ENCODE data around the gene SRRM5.

GRCh38 chr19:43633520-43633919 lies 21.6 kb downstream of the SRRM5 start:
- TF ChIP-seq RXRA (IDR thresholded peaks at IDR 0.05; ENCODE audit: borderline replicate concordance, low read depth): no peak
- no peak for TF ChIP-seq TAF1 (IDR thresholded peaks at IDR 0.05; ENCODE audit: borderline replicate concordance, low read depth, low read length)
- TF ChIP-seq, protein P1, sequence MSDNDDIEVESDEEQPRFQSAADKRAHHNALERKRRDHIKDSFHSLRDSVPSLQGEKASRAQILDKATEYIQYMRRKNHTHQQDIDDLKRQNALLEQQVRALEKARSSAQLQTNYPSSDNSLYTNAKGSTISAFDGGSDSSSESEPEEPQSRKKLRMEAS (IDR thresholded peaks at IDR 0.05; ENCODE audit: low read depth): no peak
- TF ChIP-seq, protein P2, sequence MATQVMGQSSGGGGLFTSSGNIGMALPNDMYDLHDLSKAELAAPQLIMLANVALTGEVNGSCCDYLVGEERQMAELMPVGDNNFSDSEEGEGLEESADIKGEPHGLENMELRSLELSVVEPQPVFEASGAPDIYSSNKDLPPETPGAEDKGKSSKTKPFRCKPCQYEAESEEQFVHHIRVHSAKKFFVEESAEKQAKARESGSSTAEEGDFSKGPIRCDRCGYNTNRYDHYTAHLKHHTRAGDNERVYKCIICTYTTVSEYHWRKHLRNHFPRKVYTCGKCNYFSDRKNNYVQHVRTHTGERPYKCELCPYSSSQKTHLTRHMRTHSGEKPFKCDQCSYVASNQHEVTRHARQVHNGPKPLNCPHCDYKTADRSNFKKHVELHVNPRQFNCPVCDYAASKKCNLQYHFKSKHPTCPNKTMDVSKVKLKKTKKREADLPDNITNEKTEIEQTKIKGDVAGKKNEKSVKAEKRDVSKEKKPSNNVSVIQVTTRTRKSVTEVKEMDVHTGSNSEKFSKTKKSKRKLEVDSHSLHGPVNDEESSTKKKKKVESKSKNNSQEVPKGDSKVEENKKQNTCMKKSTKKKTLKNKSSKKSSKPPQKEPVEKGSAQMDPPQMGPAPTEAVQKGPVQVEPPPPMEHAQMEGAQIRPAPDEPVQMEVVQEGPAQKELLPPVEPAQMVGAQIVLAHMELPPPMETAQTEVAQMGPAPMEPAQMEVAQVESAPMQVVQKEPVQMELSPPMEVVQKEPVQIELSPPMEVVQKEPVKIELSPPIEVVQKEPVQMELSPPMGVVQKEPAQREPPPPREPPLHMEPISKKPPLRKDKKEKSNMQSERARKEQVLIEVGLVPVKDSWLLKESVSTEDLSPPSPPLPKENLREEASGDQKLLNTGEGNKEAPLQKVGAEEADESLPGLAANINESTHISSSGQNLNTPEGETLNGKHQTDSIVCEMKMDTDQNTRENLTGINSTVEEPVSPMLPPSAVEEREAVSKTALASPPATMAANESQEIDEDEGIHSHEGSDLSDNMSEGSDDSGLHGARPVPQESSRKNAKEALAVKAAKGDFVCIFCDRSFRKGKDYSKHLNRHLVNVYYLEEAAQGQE (IDR thresholded peaks at IDR 0.05; ENCODE audit: low read depth, low read length): no peak
- TF ChIP-seq, protein P3, sequence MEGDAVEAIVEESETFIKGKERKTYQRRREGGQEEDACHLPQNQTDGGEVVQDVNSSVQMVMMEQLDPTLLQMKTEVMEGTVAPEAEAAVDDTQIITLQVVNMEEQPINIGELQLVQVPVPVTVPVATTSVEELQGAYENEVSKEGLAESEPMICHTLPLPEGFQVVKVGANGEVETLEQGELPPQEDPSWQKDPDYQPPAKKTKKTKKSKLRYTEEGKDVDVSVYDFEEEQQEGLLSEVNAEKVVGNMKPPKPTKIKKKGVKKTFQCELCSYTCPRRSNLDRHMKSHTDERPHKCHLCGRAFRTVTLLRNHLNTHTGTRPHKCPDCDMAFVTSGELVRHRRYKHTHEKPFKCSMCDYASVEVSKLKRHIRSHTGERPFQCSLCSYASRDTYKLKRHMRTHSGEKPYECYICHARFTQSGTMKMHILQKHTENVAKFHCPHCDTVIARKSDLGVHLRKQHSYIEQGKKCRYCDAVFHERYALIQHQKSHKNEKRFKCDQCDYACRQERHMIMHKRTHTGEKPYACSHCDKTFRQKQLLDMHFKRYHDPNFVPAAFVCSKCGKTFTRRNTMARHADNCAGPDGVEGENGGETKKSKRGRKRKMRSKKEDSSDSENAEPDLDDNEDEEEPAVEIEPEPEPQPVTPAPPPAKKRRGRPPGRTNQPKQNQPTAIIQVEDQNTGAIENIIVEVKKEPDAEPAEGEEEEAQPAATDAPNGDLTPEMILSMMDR (IDR thresholded peaks at IDR 0.05): no peak
- TF ChIP-seq YY1 (IDR thresholded peaks at IDR 0.05; ENCODE audit: low read depth): no peak
- TF ChIP-seq POLR2AphosphoS5 (IDR thresholded peaks at IDR 0.05; ENCODE audit: low read depth, low read length): no peak
- no peak for TF ChIP-seq ZBTB33 (IDR thresholded peaks at IDR 0.05; ENCODE audit: borderline replicate concordance, low read depth)
- no peak for TF ChIP-seq GABPA (IDR thresholded peaks at IDR 0.05; ENCODE audit: low read depth)
